HG02759 (cell line): ENCODE data around the gene ACSM2B.
"Not testable (repeated sequence)": the region's sequence is repeated elsewhere in the genome, so short reads cannot be mapped to it uniquely, and the experiment has no call there.

Experiments
- ATAC-seq: cut with Tn5 transposase; IDR thresholded peaks from one replicate; pipeline ENCODE4 v1.9.1; 2021; ENCODE audit warnings: mild to moderate bottlenecking, moderate library complexity; ENCODE audit not compliant: unreplicated experiment

ACSM2B gene

DNA sequence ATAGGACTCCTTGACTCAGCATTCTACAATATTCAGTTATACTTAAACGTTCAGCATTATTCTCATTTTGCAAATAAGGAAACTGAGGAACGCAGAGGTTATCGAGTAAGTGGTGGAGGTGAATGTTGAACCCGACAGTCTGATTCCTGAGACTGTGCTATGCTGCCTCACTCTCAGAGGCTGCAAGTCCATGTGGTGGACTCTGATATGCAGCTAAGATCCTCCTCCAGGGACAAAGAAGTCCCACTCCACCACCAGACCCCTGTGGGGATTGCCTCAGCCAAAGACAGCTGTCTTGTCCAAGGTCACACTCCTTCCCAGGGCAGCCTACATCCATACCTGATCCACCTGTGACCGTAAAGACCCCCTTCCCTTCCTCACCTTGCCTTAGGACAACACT is 37.5 kb downstream of the ACSM2B start:
- ATAC-seq = no peak

GRCh38 chr16:20538181-20538580 is 38.0 kb downstream of the ACSM2B start:
- no peak for ATAC-seq

DNA sequence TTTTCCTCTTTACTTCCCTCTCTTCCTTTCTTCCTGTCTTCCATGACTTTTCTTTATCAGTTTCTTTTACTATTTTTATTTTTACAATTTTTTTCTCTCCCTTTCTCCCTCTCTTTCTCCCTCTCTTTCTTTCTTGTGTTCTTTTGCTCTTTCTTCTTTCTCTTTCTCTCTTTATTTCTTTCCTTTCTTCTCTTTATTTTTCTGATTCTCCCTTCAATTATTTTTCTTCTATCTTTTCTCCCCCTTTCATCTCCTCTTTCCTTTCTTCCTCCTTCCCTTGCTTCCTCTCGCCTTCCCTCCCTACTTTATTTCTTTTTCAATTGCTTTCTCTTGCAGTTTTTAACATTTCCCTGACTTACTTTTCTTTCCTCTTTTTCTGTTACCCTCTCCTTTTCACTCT is 39.5 kb downstream of the ACSM2B start:
- ATAC-seq = not testable (repeated sequence)

GRCh38 chr16:20532284-20532792 is 43.8 kb downstream of the ACSM2B start:
- ATAC-seq = not testable (repeated sequence)

DNA sequence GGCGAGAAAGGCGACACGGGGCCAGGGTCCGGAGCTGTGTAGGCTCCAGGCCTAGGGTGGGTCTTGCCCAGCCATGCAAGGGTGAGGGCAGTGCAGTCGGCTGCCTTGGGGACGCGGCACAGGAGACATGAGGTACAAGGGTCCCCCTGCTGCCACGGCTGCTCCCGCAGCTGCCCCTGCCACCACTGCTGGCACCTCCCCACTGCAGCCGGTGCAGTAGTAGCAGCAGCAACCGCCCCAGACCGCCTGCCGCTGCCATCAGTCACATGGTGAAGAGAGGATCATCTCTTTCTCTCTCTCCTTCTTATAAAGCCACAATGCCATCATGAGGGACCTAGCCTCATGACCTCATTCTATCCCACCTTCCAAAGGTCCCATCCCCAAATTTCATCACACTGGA is 44.4 kb downstream of the ACSM2B start:
- ATAC-seq = not testable (repeated sequence)

- ATAC-seq = no peak
Measured at GRCh38 chr16:20520103-20520502, 56.1 kb downstream of the ACSM2B start.

DNA sequence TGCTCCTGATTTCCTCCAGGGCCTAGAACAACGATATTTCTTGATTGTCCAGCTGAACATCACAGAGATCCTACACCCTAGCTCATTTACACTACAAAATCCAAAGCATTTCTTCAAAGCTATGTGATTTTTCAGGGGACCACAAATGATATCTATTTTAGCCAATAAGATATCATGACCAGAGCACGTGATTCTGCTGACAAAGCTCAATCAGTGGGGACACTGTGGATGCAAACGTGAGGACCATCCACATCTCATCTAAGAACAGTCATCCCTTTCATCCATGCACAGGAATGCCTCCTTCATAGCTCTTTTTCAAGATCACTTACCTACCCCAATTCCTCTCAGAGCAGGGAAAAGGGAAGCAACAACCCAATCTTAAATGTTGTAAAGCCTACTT is 56.9 kb downstream of the ACSM2B start:
- ATAC-seq = no peak

DNA sequence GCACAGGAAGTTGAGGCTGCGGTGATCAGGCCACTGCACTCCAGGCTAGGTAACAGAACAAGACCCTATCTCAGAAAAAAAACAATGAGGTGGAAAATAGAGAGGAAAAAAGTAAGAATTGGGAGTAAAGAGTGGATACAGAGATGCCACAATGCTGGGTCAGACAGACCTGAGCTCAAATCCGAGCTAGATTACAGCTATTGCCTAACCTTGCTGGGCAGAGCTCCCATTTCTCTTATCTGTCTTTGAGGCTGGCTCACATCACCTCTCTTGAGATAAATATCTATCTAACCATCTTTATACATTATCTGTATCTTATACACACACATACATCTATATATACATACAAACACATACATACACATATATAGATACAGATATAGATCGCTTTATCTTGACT is 59.0 kb downstream of the ACSM2B start:
- no peak for ATAC-seq

GRCh38 chr16:20515688-20516090 is 60.5 kb downstream of the ACSM2B start:
- ATAC-seq = no peak

DNA sequence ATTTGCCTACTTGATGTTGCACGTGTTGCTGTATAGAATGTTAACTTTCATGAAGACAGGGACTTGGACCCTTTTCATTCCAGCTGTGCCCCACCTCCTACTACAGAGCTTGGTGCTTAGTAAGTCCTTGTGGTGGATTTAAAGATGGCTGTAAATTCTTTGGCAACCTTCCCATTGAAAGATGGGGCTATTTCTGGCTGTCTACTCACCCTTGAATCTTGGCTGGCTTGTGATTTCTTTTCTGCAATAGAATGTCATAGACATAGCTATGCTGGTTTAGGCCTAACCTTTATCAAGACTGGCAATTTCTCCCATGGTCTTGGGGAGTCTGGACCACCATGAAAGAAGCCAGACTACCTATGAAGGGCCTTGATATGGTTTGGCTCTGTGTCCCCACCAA is 65.8 kb downstream of the ACSM2B start:
- no peak for ATAC-seq

GRCh38 chr16:20507280-20507679 is 68.9 kb downstream of the ACSM2B start:
- ATAC-seq = no peak

GRCh38 chr16:20504418-20504817 is 71.7 kb downstream of the ACSM2B start:
- ATAC-seq = no peak

DNA sequence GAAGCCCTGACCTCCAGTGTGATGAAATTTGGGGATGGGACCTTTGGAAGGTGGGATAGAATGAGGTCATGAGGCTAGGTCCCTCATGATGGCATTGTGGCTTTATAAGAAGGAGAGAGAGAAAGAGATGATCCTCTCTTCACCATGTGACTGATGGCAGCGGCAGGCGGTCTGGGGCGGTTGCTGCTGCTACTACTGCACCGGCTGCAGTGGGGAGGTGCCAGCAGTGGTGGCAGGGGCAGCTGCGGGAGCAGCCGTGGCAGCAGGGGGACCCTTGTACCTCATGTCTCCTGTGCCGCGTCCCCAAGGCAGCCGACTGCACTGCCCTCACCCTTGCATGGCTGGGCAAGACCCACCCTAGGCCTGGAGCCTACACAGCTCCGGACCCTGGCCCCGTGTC is 84.7 kb downstream of the ACSM2B start:
- not testable (repeated sequence) for ATAC-seq

GRCh38 chr16:20490994-20491393 is 85.2 kb downstream of the ACSM2B start:
- not testable (repeated sequence) for ATAC-seq
